BE2C (cell line): Measurements from ENCODE around the gene SSU72.

Source experiments
- DNase-seq: peaks from one replicate; pipeline ENCODE4 v3.0.0-alpha.2; 2020
- H3K27me3 ChIP-seq: fragments of 250-450 bp; sonication (Bioruptor Pico); 2 replicates; pipeline ENCODE4 v1.5.1; 2020; ENCODE audit warnings: mild to moderate bottlenecking
- H3K36me3 ChIP-seq: fragments of 250-450 bp; sonication (Bioruptor Pico); 2 replicates; pipeline ENCODE4 v1.5.1; 2020; ENCODE audit warnings: mild to moderate bottlenecking
- H3K4me1 ChIP-seq: fragments of 250-450 bp; sonication (Bioruptor Pico); 2 replicates; pipeline ENCODE4 v1.5.1; 2020
- H3K4me3 ChIP-seq: 2 replicates; pipeline ENCODE4 v1.5.1; 2011; ENCODE audit warnings: low read depth, low read length
- H3K9me3 ChIP-seq: fragments of 250-450 bp; sonication (Bioruptor Pico); 2 replicates; pipeline ENCODE4 v1.5.1; 2020
- TF ChIP-seq, protein P1 (sequence below): IDR thresholded peaks from 2 replicates; pipeline ENCODE4 v1.5.1; 2012; ENCODE audit warnings: mild to moderate bottlenecking, low read depth, low read length

SSU72 gene

GRCh38 chr1:1545946-1546737, 28.5 kb downstream of the SSU72 start:
- Histone ChIP-seq H3K4me1 (no peaks in the 10 kb centered on the region), H3K27me3 (no peaks in the 10 kb centered on the region), H3K36me3 (peaks cover 41% of the 10 kb centered on the region), H3K4me3 (no peak overlapping the region), H3K9me3 (no peaks in the 10 kb centered on the region)
- DNase-seq: no peak
- TF ChIP-seq, protein P1, sequence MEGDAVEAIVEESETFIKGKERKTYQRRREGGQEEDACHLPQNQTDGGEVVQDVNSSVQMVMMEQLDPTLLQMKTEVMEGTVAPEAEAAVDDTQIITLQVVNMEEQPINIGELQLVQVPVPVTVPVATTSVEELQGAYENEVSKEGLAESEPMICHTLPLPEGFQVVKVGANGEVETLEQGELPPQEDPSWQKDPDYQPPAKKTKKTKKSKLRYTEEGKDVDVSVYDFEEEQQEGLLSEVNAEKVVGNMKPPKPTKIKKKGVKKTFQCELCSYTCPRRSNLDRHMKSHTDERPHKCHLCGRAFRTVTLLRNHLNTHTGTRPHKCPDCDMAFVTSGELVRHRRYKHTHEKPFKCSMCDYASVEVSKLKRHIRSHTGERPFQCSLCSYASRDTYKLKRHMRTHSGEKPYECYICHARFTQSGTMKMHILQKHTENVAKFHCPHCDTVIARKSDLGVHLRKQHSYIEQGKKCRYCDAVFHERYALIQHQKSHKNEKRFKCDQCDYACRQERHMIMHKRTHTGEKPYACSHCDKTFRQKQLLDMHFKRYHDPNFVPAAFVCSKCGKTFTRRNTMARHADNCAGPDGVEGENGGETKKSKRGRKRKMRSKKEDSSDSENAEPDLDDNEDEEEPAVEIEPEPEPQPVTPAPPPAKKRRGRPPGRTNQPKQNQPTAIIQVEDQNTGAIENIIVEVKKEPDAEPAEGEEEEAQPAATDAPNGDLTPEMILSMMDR: no peak

DNA sequence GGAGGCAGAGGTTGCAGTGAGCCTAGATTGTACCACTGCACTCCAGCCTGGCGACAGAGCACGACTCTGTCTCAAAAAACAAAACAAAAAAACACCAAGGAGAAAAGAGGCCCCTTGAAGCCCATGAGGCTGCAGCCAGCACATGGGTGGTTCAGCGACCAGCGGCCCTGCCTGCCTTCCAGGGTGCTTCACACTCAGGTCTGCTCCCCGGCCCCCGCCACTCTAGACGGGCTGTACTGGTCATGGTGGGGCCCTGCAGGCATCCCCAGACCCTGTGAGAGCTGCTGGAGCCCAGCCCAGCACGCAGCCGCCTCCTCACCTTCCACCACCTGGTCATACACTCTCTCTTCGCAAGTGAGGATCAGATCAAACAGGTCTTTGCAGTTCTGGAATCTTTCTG, 30.1 kb downstream of the SSU72 start:
- H3K9me3 ChIP-seq: no peaks in the 10 kb centered on the region
- TF ChIP-seq, protein P1: no peak
- no peak overlapping the region for H3K4me3 ChIP-seq
- no peak for DNase-seq
- H3K36me3 ChIP-seq: peaks cover 46% of the 10 kb centered on the region
- no peaks in the 10 kb centered on the region for H3K27me3 ChIP-seq
- peaks cover 3% of the 10 kb centered on the region; the same call in 1 of the 2 replicates for H3K4me1 ChIP-seq

- Histone ChIP-seq H3K9me3 (no peaks in the 10 kb centered on the region), H3K36me3 (peaks cover 48% of the 10 kb centered on the region), H3K4me1 (peaks cover 3% of the 10 kb centered on the region; the same call in 1 of the 2 replicates), H3K27me3 (no peaks in the 10 kb centered on the region), H3K4me3 (no peak overlapping the region)
- TF ChIP-seq, protein P1: no peak
- DNase-seq: no peak
Observed at GRCh38 chr1:1543706-1544099, 31.0 kb downstream of the SSU72 start.

DNA sequence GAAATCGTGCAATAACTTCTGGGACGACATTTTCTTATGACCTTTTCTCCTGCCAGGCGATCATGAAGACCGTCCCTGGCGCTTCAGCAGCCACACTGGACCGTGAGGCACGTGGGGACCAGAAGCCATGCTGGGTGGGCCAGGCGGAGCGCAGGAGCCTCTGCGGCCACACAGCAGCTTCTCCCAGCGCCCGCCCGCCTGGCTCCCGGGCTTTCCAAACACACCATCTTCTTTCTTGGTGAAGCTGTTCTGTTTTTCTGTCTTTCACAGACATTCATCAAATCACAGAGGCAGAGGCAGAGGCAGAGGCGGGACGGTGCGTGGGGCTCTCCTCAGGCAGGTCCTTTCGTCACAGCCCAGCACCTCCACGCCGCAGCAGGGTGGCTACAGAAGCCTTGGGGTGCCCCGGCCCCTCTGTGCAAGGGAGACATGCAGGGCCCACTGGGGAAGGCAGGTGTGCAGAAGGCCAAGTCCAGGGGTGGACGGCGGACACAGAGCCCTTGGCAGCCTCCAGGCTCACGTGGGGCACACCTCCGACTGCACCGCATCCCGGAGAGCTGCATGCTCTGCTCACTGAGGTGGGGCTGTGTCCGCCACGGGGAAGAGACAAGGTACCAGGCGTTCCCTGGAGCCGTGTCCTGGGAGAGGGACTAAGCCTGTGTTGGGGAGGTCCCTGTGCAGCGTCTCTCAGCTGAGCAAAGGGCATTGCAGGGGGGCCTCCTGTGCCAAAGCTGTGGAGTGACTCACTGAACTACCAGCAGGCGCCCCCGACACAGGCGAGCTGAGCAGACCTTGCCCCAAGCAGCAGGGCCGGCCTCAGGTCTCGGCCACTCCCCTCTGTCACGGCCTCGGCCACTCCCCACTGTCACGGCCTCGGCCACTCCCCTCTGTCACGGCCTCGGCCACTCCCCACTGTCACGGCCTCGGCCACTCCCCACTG, 31.6 kb downstream of the SSU72 start:
- Histone ChIP-seq H3K4me1 (peaks cover 3% of the 10 kb centered on the region; the same call in 1 of the 2 replicates), H3K9me3 (no peaks in the 10 kb centered on the region), H3K4me3 (no peak overlapping the region), H3K27me3 (no peaks in the 10 kb centered on the region), H3K36me3 (peaks cover 50% of the 10 kb centered on the region)
- TF ChIP-seq, protein P1: no peak
- DNase-seq: peak; percentile 34

DNA sequence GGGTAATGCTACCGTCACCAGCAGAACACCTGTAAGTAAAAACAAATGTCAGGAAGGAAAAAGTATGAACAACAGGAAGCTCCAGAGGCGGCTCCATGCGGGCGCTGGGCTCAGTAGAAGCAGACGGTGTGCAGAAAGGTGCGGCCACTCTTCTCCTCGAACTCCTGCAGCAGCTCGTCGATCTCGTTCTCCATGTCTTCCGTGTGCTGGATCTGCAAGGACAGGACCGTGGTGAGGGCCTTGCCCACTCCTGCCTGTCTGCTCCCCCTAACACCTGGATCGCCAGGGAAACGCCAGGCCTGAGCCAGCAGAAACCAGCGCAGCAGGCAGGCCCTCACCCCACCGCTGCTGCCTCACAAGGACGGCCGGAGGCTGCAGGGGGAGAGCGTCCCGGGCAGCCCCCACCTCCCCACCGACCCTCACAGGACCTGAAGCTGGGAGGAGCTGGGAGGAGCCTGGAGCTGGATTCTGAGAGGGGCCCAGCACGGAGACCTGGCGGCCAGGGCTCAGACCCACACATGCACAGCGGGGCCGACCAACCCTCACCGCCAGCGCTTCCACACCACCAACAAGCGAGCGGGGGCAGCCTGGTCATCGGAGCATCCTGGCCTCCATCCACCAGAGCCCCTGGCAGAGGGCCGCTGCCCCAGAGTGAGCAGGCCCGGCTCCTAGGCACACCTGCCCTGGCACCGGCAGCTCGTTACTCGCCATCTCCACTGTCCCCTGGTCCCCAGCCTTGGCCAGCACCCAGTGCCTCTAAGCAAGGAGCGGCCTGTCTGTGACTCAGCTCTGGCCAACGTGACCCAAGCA, 32.5 kb downstream of the SSU72 start:
- H3K36me3 ChIP-seq: peaks cover 50% of the 10 kb centered on the region
- DNase-seq: peak; percentile 13
- TF ChIP-seq, protein P1: no peak

More for the DNA sequence above, 32.5 kb downstream of the SSU72 start:
- no peaks in the 10 kb centered on the region for H3K27me3 ChIP-seq
- H3K4me1 ChIP-seq: peaks cover 3% of the 10 kb centered on the region; the same call in 1 of the 2 replicates
- H3K4me3 ChIP-seq: no peak overlapping the region
- no peaks in the 10 kb centered on the region for H3K9me3 ChIP-seq
